ENCODE results near the gene KRTAP17-1.
A peak's percentile ranks its signal among the peaks of the same experiment; 100 is the strongest.
"Not testable (repeated sequence)": the region's sequence is repeated elsewhere in the genome, so short reads cannot be mapped to it uniquely, and the experiment has no call there.

The KRTAP17-1 gene

GRCh38 chr17:41315204-41315794 is at the start of gene KRTAP17-1:
Gene KRTAP17-1, minus strand, starts transcription at chr17:41315710. Its CDS starts 60 bp downstream, at chr17:41315650.
- DNase-seq (ENCODE audit: low read depth) = no peak

DNA sequence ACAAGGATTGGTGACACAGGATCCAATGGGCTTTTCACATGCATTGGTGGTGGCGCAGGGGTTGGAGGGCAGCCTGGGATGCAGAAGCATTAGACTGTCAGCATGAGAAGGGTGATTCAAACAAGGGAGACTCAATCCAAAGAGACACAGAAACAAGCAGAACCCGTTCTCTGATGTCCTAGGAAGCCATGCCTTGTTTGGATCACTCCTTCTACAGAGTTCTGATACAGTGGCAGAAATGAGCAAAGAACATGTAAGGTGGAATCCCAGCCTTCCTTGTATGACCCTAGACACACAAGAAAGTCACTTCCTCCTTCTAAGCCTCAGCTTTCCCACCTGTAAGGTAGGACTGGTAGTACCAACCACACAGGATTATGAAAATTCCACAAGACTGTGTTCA is 48.4 kb upstream of the KRTAP17-1 start:
- DNase-seq (ENCODE audit: low read depth) = no peak

GRCh38 chr17:41360296-41360995 is 44.9 kb upstream of the KRTAP17-1 start:
- DNase-seq (ENCODE audit: low read depth) = peak; percentile 88

DNA sequence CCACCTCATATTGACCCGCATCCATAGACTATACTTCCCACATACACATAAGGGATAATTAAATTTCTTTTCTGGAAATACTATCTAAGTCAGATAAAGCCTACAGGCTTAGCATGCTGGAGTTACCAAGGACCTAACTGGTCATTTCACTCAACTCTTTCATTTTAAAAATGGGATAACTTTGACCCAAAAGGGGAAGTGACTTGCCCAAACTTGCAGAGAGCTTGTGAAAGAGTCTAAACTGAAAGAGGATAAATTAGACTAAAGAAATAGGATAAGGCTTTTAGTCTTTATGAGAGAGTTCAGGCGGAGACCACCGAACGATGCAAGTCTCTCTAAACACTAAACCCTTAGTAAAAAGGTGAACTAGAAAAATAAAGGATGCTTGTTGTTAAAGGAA is 39.0 kb upstream of the KRTAP17-1 start:
- DNase-seq (ENCODE audit: low read depth) = no peak

GRCh38 chr17:41352597-41353366 is 37.3 kb upstream of the KRTAP17-1 start:
- DNase-seq (ENCODE audit: low read depth) = no peak

- DNase-seq (ENCODE audit: low read depth) = no peak
These were observed 35.7 kb upstream of the KRTAP17-1 start for GRCh38 chr17:41351177-41351576.

GRCh38 chr17:41350381-41350878 is 34.9 kb upstream of the KRTAP17-1 start, which contains the start of gene KRT33A:
Gene KRT33A, minus strand, starts transcription at chr17:41350828. Its CDS starts 61 bp downstream, at chr17:41350767.
- not testable (repeated sequence) for DNase-seq (ENCODE audit: low read depth)

GRCh38 chr17:41347869-41348760 is 32.6 kb upstream of the KRTAP17-1 start:
- DNase-seq (ENCODE audit: low read depth) = no peak

DNA sequence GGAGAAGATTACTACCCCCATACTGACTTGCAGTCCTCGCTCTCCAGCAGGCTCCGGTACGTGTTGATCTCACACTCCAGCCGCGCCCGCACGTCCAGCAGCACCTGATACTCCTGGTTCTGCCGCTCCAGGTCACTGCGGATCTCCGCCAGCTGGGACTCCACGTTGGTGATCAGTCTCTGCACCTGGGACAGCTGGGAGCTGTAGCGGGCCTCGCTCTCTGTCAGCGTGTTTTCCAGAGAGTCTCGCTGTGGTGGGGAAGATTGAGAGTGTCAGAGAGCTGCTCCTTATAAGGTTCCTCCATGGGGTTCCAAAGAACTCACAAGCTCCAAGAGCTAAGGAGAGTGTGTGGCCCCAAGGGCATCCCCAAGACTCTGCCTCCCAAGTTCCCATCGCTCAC is 30.9 kb upstream of the KRTAP17-1 start:
- DNase-seq (ENCODE audit: low read depth) = not testable (repeated sequence)

GRCh38 chr17:41345992-41346391 is 30.5 kb upstream of the KRTAP17-1 start:
- no peak for DNase-seq (ENCODE audit: low read depth)

DNA sequence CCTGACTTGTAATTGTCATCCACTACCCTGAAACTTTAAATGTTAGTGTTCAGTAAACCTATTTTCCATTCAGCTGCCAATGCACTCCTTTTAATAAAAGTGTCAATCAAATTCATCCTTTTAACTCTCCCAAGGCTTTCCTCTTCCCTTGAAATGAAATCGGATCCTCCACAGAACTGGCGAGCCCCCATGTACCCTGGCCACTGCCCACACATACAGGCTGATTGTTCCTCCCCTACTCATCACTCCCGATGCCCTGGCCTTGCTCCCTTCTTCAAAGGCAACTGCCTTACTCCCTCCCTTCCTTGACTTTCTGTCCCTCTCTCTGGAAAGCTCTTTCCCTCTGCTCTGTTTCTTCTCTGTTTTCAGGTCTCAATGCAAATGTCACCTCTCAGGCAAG is 27.5 kb upstream of the KRTAP17-1 start:
- DNase-seq (ENCODE audit: low read depth) = no peak

GRCh38 chr17:41340934-41341861 is 25.7 kb upstream of the KRTAP17-1 start:
- DNase-seq (ENCODE audit: low read depth) = no peak

DNA sequence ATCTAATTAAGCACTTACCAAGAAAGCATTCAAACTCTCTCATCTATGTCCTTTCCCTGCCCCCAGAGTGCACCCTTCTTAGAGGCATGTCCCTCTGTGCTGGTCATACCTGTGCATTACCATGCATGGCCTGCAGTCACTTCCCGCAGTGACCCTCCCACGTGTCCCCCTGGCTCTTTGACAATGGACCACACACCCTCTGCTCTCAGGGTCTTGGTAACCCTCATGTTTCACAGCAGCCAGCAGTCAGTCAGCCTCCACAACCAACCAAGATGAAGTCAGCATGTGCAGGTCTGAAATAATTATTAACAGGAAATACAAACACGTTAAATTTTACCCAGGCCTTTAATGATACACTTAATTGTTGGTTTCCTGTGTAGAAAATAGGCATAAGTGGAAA is 25.0 kb upstream of the KRTAP17-1 start:
- no peak for DNase-seq (ENCODE audit: low read depth)

- no peak for DNase-seq (ENCODE audit: low read depth)
These were observed 24.2 kb upstream of the KRTAP17-1 start for GRCh38 chr17:41339571-41340172.

DNA sequence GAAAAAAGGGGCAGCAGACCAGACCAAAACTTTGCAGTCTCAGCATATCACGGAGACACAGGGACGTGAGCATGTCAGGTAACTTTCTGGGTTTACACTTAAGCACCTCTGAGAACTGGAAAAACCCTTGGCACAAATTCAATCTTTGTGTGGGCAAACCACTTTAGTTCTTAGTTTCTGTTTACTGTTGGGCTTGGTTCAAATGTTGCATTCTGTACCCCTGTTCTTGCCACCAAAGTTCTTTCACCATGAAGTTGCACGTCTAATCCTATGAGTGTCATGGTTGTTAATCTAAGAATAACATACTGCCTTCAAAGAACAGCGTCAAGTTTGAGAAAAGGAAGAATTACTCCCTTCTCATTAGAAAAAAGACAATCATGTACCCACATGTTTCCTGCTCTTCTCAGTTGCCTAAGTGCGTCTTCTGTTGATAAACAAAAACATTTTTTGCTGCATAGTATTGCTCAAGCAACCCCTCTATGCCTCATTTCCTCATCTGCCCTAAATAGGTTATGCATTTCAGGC is 23.5 kb upstream of the KRTAP17-1 start:
- peak; percentile 26 for DNase-seq (ENCODE audit: low read depth)

GRCh38 chr17:41335747-41336146 is 20.2 kb upstream of the KRTAP17-1 start:
- DNase-seq (ENCODE audit: low read depth) = no peak

DNA sequence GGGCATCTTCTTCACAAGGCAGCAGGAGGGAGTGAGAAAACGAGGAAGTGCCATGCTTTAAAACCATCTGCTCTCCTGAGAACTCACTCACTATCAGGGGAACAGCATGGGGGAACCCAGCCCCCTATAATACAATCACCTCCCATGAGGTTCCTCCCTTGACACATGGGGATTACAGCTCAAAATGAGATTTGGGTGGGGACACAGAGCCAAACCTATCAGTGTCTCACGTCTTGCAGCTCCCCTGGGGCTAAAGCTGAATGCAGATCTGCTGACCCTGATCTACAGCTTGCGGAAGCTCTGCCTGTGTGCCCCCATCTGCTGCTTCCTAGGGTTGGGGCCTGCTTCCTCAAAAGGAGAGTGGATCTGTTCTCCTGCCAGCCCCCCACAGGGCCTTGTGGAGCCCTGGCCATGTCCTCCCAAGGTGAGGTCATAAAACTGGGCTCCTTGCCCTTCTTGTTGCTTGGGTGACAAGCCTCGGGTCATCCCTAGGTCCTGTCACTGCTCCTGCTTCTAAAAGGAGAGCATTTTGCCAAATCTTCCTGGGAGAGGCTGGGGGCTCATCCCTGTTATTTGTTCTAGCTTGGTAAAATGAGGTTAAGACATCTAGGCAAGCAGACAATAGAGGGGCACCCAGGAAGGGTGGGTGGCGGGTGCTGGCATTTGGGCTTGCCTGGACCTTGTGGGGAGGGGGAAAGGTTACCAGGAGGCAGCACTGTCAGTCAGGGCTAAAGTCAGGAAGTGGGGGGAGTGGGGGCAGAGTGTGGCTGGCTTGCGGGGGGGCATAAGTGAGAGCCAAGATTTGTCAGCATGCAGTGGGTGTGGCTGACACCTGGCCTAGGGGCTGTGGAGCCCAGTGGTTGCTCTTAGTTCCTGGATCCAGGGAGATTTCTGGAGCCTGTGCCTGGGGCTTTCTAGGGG is 19.1 kb upstream of the KRTAP17-1 start:
- no peak for DNase-seq (ENCODE audit: low read depth)

DNA sequence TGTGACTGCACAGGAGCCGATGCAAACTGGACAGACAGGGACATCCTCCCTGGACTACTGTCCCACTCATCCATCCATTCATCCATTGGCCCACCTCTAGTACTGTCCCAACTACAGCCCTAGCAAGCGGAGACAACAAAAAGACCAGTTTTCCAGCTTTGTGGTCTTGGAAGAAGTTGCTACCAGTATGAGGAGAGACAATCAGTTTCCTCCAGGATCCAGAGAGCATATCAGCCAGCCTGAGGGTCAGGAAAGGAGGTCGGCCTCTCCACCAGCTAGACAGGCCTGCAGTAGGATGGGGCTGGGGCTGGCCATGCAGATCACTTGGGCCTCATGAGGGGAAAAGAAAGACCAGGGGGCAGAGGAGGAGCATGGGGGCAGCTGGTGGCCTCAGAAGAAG is 18.3 kb upstream of the KRTAP17-1 start:
- DNase-seq (ENCODE audit: low read depth) = no peak

GRCh38 chr17:41333098-41333497 is 17.6 kb upstream of the KRTAP17-1 start:
- no peak for DNase-seq (ENCODE audit: low read depth)

Data from ELR (cell line).